Mesothelial cell of epicardium (in vitro differentiated cells): ENCODE results near the gene SYT5. TPM values are rescaled to one million over a fixed set of nuclear protein-coding genes. Genes with fewer than 3 reads are reported as not detected.

Experiments
- DNase-seq, 2 experiments: peaks; one replicate each; pipeline ENCODE4 v3.0.0; 2021; ENCODE audit warnings: low spot score in 2 of 2; ENCODE audit not compliant: unreplicated experiment in 2 of 2
- H3K27ac Mint-ChIP-seq: 2 replicates; pipeline ENCODE4 v1.8.0; 2021; ENCODE audit warnings: mixed read lengths
- H3K27me3 Mint-ChIP-seq: 2 replicates; pipeline ENCODE4 v1.8.0; 2021; ENCODE audit warnings: low read depth, mixed read lengths
- H3K36me3 Mint-ChIP-seq: 2 replicates; pipeline ENCODE4 v1.8.0; 2021; ENCODE audit warnings: mixed read lengths
- H3K4me1 Mint-ChIP-seq: 2 replicates; pipeline ENCODE4 v1.8.0; 2021; ENCODE audit warnings: mixed read lengths
- H3K4me3 Mint-ChIP-seq: 2 replicates; pipeline ENCODE4 v1.8.0; 2021; ENCODE audit warnings: mild to moderate bottlenecking, moderate library complexity, mixed read lengths
- H3K9me3 Mint-ChIP-seq: 2 replicates; pipeline ENCODE4 v1.8.0; 2021; ENCODE audit warnings: mixed read lengths
- total RNA-seq: library from RNA; stranded (reverse); gene quantifications from 3 replicates; pipeline ENCODE4 v1.2.1, GENCODE V29; 2021
- TF ChIP-seq, protein P1 (sequence below): fragments of 200-600 bp; sonication (generic); IDR thresholded peaks from one replicate; pipeline ENCODE4 v1.5.0; 2021; ENCODE audit warnings: antibody characterized with exemption; ENCODE audit not compliant: unreplicated experiment

The SYT5 gene
- total RNA-seq, 1 donor from 2014 or later = 0.67 TPM

DNA sequence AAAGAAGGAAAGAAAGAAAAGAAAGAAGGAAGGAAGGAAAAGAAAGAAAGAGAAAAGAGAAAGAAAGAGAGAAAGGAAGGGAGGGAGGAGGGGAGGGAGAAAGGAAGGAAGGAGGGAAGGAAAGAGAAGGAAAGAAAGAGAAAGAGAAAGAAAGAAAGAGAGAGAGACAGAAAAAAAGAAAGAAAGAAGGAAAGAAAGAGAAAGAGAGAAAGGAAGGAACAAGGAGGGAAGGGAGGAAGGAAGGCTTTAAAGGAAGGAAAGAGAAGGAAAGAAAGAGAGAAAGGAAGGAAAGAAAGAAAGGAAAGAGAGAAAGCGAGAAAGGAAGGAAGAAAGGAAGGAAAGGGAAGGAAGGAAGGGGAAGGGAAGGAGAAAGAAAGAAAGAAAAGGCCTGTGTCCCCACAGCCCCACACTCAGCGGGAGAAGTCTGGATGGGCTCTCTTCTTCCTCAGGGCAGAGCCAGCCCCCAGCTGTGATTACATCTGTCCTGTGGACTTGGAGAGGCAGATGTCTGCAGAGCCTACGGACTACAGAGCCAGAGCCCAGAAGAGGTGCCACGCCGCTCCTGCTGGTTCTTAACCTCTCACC lies 19.6 kb upstream of the SYT5 start:
- Mint-ChIP-seq H3K4me3 (no peak overlapping the region), H3K9me3 (no peaks in the 10 kb centered on the region), H3K36me3 (peaks cover 15% of the 10 kb centered on the region), H3K27me3 (peaks cover 16% of the 10 kb centered on the region), H3K4me1 (no peaks in the 10 kb centered on the region), H3K27ac (no peak overlapping the region)
- TF ChIP-seq, protein P1, sequence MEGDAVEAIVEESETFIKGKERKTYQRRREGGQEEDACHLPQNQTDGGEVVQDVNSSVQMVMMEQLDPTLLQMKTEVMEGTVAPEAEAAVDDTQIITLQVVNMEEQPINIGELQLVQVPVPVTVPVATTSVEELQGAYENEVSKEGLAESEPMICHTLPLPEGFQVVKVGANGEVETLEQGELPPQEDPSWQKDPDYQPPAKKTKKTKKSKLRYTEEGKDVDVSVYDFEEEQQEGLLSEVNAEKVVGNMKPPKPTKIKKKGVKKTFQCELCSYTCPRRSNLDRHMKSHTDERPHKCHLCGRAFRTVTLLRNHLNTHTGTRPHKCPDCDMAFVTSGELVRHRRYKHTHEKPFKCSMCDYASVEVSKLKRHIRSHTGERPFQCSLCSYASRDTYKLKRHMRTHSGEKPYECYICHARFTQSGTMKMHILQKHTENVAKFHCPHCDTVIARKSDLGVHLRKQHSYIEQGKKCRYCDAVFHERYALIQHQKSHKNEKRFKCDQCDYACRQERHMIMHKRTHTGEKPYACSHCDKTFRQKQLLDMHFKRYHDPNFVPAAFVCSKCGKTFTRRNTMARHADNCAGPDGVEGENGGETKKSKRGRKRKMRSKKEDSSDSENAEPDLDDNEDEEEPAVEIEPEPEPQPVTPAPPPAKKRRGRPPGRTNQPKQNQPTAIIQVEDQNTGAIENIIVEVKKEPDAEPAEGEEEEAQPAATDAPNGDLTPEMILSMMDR = no peak
- no peak for DNase-seq

DNA sequence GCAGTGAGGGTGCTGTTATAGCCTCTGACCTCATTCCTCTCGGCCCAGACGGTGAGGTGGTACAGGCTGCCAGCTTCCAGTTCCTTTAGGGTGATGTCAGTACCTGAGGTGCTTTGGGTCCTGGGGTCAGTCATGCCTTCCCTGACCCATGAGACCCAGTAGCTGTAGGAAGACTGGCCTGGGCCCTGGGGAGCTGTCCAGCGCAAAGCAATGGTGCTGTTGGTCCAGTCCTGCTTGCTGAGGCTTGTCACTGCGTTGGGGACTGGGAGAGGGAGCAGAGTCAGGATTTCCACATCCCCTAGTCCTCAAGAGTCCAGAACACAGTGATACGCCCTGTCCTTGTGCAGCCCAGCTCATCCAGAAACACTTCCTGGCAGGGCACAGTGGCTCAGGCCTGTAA lies 18.6 kb upstream of the SYT5 start:
- H3K27me3 Mint-ChIP-seq = peaks cover 15% of the 10 kb centered on the region
- no peak overlapping the region for H3K4me3 Mint-ChIP-seq
- peaks cover 13% of the 10 kb centered on the region for H3K36me3 Mint-ChIP-seq
- no peaks in the 10 kb centered on the region for H3K9me3 Mint-ChIP-seq
- no peaks in the 10 kb centered on the region for H3K4me1 Mint-ChIP-seq
- no peak overlapping the region for H3K27ac Mint-ChIP-seq
- no peak for DNase-seq
- TF ChIP-seq, protein P1 = no peak

DNA sequence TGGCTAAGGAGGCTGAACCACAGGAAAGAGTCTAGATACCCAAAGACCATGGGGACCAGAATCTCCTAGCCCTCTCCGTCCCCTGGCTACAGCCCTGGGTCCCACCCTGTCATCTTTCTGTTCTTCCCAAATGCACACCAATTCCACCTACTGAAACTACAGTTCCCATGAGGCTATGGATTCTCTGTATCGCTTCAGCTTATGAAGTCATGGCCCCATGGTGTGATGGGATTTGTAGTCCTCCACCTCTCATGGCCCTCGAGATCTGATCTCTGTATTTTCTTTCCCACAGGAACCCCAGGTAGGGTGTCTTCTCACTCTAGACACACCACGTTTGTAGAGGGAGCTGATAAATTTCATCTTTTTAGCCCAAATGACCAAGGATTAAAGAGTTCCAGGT lies 17.4 kb upstream of the SYT5 start:
- Mint-ChIP-seq H3K4me1 (no peaks in the 10 kb centered on the region), H3K27me3 (peaks cover 18% of the 10 kb centered on the region), H3K36me3 (peaks cover 12% of the 10 kb centered on the region), H3K4me3 (no peak overlapping the region), H3K9me3 (no peaks in the 10 kb centered on the region), H3K27ac (no peak overlapping the region)
- DNase-seq = no peak
- TF ChIP-seq, protein P1 = no peak

DNA sequence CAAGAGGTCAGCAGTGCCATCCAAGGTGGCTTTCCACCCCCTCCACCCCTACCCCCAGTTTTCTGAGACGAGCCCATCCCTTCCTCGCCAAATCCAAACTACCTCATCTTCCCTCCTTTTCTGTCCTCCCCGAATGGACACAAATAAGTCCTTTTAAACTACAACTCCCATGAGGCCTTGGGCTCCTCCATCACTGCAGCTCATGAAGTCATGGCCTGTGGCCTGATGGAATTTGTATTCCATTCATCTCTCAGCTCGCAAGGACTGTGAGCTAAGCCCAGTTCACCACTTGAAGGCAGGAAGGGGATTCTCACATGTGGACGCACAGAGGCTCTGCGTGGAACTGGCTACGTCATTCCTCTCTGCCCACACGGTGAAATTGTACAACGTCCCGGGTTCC lies 16.7 kb upstream of the SYT5 start:
- H3K27me3 Mint-ChIP-seq = peaks cover 19% of the 10 kb centered on the region
- H3K36me3 Mint-ChIP-seq = peaks cover 6% of the 10 kb centered on the region
- H3K4me1 Mint-ChIP-seq = no peaks in the 10 kb centered on the region
- H3K9me3 Mint-ChIP-seq = no peaks in the 10 kb centered on the region
- TF ChIP-seq, protein P1 = no peak
- H3K4me3 Mint-ChIP-seq = no peak overlapping the region
- DNase-seq = no peak
- H3K27ac Mint-ChIP-seq = no peak overlapping the region

DNA sequence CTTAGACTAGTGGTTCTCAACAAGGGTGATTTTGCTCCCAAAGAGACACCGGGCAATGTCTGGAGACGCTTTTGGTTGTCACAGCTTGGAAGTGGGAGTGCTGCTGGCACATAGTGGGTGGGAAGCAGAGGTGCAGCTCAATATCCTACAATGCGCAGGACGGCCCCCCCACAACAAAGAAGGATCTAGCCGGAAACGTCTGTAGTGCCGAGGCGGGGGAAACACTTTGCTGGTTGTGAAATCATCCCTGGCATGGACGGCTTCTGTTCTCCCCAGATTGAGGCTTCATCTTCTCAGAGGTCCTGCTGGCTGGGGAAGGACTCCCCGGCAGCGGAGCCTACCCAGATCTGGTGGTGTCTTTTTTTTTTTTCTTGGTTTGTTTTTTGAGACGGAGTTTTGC lies 13.4 kb upstream of the SYT5 start:
- H3K9me3 Mint-ChIP-seq = no peaks in the 10 kb centered on the region
- no peak overlapping the region for H3K27ac Mint-ChIP-seq
- TF ChIP-seq, protein P1 = no peak
- peaks cover 4% of the 10 kb centered on the region for H3K36me3 Mint-ChIP-seq
- H3K4me1 Mint-ChIP-seq = no peaks in the 10 kb centered on the region
- peaks cover 19% of the 10 kb centered on the region for H3K27me3 Mint-ChIP-seq
- no peak overlapping the region for H3K4me3 Mint-ChIP-seq
- no peak for DNase-seq

DNA sequence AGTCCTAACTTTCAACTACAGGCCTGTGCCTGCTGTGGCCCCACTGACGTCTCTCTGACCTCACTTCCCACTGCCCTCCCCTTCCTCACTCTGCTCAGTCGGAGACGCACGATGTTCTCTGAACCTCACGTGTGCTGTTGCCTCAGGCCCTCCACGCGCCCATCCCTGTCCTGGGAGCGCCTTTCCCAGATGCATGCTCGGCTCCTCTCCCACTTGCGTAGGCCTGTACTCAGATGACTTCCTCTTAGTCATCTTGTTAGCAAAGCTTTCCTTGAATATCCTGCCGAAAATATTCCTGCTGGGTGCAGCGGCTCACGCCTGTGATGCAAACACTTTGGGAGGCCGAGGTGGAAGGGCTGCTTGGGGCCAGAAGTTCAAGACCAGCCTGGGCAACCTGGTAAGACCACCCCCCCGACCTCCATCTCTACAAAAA lies 9.3 kb upstream of the SYT5 start:
- Mint-ChIP-seq H3K27ac (no peak overlapping the region), H3K27me3 (peaks cover 41% of the 10 kb centered on the region), H3K9me3 (no peaks in the 10 kb centered on the region), H3K4me3 (no peak overlapping the region), H3K4me1 (no peaks in the 10 kb centered on the region), H3K36me3 (no peaks in the 10 kb centered on the region)
- TF ChIP-seq, protein P1 = no peak
- DNase-seq = no peak
